HG03196 (cell line): ENCODE data around the gene TMPRSS7.
"Not testable (repeated sequence)": the region's sequence is repeated elsewhere in the genome, so short reads cannot be mapped to it uniquely, and the experiment has no call there.

ENCODE experiments used
- ATAC-seq: cut with Tn5 transposase; IDR thresholded peaks from one replicate; pipeline ENCODE4 v1.9.1; 2021; ENCODE audit not compliant: unreplicated experiment

TMPRSS7 gene

GRCh38 chr3:112056451-112056929, 22.0 kb downstream of the TMPRSS7 start:
- ATAC-seq = no peak

- no peak for ATAC-seq
These were observed 25.0 kb downstream of the TMPRSS7 start for GRCh38 chr3:112059497-112059896.

- ATAC-seq = no peak
These were observed 26.6 kb downstream of the TMPRSS7 start for GRCh38 chr3:112061152-112061551.

- not testable (repeated sequence) for ATAC-seq
These were observed 38.0 kb downstream of the TMPRSS7 start for GRCh38 chr3:112072387-112073060.

GRCh38 chr3:112074006-112074405, 39.5 kb downstream of the TMPRSS7 start:
- ATAC-seq = no peak

- peak; percentile 81 for ATAC-seq
These were observed 40.3 kb downstream of the TMPRSS7 start for GRCh38 chr3:112074616-112075497.

- ATAC-seq = no peak
These were observed 43.9 kb downstream of the TMPRSS7 start for GRCh38 chr3:112078125-112079083.

GRCh38 chr3:112083239-112083638, 48.7 kb downstream of the TMPRSS7 start:
- no peak for ATAC-seq

GRCh38 chr3:112084980-112085705, 50.6 kb downstream of the TMPRSS7 start:
- no peak for ATAC-seq

- ATAC-seq = no peak
These were observed 51.2 kb downstream of the TMPRSS7 start for GRCh38 chr3:112085735-112086075.

GRCh38 chr3:112086076-112086854, 51.7 kb downstream of the TMPRSS7 start, which contains the start of gene C3orf52:
TSS of gene C3orf52 (plus strand) at chr3:112086389. CDS start at chr3:112086408, 19 bp downstream.
- ATAC-seq = peak; percentile 78

GRCh38 chr3:112086875-112087524, 52.5 kb downstream of the TMPRSS7 start:
- no peak for ATAC-seq

- no peak for ATAC-seq
These were observed 53.2 kb downstream of the TMPRSS7 start for GRCh38 chr3:112087746-112088145.

- no peak for ATAC-seq
These were observed 54.4 kb downstream of the TMPRSS7 start for GRCh38 chr3:112088944-112089343.

- ATAC-seq = no peak
These were observed 55.7 kb downstream of the TMPRSS7 start for GRCh38 chr3:112089956-112090886.

- ATAC-seq = no peak
These were observed 56.5 kb downstream of the TMPRSS7 start for GRCh38 chr3:112090887-112091586.

GRCh38 chr3:112092496-112093179, 58.1 kb downstream of the TMPRSS7 start:
- ATAC-seq = peak; percentile 42
